ENCODE measurements around the gene LONRF2.
A peak's percentile ranks its signal among the peaks of the same experiment; 100 is the strongest.

LONRF2 gene

DNA sequence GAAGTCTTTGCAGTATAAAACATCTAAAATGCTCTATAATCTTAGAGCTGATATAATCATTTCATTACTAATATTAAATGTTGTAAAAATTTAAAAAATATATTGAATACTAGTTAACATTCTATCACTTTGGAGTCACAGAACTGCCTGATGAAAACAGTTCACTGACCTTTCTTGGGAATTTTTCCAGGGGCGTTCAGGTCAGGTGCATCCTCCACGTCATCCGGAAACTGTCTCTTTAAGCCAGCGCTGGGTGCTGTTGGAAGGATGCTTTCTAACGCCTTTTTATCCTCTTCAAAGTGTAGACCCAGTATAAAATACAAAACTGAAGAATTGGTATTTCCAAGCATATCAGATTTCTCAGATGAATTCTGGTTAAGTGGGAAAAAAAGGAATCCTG, 22.8 kb downstream of the LONRF2 start:
- no peak for DNase-seq

DNA sequence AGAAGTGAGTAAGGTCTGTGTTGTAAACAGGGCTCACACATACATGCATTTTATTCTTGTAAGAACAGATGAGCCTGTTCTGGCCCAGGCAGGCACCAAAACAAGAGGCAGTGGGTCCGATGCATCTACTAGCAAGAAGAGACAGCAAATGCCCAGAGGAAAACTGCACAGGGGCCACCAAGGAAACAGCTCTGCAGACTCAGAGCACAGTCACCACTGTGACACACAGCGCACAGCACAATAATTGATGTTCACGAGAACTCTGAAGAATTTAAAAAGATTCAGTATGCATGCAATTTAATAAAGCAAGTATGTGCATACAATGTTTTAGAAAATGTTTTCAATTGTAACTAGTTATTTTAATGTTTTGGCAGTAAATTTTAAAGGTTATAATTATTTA, 24.8 kb downstream of the LONRF2 start:
- no peak for DNase-seq

DNA sequence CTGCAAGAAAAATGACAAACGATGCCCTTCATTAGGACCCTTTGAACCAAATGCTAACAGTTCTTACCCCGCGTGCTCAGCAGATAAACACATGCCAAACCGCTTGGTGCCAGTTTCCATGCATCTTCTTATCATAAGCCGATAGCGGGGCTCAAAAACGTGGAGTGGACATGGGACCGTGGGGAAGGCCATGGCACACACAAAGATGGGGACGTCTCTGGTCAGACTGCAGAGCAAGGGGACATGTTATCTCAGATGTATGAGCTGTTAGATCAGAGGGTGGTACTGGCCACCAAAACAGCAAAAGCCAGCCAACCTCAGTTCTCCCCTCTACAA, 28.2 kb downstream of the LONRF2 start:
- DNase-seq, result no peak

DNA sequence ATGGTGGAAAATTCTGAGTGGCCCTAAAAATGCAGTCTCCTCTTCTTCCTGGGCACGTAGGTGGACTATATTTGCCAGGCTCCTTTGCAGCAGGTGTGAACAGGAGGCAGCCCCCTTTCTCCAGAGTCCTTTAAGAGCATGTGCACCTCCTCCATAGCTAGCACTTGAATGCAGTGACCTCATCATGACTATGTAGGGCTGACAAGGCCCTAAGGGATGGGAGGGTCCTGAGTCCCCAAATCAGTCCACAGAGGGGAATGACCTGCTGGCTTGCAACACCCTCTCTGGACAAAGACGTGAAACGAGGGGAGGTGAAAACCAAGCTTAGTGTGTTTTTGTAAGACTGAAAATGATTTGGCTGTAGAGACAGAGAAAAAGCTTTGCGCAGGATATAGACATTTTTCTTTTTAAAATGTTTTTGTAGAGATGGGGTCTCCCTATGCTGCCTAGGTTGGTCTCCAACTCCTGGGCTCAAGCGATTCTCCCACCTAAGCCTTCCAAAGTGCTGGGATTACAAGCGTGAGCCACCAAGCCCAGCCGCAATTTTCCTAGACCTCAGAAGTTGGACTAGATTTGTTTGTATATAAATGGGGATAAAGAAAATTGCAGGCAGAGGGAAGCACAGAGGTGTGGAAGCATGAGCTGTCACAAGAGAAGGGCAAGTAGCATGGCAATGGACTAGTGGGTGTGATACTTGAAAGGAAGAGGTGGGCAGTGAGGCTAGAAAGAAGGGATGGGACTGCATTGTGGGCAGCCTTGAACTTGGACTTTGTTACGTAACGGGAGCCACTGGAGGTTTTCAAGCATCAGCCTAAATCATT, 28.8 kb downstream of the LONRF2 start:
- DNase-seq, result no peak

DNA sequence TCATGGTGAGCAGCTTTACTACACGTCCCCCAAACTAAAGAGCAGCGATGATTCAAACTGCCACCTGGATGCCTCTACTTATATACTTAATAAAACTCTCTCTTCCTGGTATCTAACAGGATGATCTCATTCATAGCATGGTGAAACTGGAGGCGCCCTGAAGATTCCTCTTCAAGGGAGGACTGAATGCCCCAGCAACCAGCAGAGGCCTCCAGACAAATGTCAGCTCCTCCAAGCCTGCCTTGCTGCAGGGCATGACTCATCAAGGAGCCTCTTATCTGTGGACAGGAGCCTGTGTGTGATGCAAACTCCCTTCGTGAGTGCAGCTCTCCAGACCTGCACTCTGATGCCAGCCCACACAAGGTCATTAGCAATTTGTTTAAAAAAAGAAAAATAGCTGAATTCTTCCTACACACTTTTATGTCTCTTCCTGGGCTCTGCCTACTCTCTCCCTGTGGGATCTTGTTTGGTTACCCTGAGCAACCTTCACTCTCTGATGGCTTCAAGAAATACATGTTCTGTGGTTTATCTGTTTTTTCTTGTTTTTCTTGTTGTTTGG, 30.2 kb downstream of the LONRF2 start:
- peak in 3 of 5 experiments; percentile 17 to 83 (median 28) for DNase-seq

DNA sequence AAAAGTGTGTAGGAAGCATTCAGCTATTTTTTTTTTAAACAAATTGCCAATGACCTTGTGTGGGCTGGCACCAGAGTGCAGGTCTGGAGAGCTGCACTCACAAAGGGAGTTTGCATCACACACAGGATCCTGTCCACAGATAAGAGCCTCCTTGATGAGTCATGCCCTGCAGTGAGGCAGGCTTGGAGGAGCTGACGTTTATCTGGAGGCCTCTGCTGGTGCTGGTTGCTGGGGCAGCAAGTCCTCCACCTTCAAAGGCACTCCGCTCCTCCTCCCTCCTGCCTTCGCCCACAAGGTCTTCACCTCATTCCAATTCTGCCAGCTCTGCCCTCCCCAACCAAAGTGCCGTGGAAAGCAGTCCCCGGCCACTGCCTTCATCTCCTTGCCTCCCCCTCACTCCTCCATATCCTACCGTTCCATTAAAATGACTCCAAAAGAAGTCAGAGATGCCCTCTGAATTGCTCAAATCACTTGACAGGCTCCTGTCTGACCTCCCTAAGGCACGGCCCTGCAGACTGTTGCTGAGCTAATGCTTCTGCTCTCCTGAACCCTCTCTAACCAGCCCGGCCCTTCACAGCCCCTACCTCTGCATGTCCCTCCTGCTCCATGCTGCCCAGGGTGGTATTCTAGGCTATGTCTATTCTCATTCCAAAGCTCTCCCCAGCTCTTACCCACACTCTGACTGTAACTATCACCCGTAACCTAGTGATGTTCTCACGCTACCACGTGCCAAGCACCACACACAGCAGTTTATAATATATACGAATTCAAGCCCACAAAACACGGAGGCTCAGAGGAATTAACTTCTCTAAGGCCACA, 30.9 kb downstream of the LONRF2 start:
- peak; percentile 20 to 98 (median 39) for DNase-seq

DNA sequence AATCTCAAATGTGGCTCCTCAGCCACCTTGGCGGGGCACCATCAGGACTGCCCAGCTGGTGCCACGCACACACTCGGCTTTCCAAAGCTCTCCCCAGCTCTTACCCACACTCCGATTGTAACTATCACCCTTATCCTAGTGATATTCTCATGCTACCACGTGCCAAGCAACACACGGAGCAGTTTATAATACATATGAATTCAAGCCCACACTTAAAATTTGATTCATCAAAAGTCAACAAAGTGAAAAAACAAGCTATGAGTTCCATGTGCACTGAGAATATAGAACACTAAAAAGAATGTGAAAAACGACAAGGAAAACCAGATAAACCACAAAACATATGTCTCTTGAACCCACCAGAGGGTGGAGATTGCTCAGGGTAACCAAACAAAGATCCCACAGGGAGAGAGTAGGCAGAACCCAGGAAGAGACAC, 31.6 kb downstream of the LONRF2 start:
- DNase-seq, result no peak

DNA sequence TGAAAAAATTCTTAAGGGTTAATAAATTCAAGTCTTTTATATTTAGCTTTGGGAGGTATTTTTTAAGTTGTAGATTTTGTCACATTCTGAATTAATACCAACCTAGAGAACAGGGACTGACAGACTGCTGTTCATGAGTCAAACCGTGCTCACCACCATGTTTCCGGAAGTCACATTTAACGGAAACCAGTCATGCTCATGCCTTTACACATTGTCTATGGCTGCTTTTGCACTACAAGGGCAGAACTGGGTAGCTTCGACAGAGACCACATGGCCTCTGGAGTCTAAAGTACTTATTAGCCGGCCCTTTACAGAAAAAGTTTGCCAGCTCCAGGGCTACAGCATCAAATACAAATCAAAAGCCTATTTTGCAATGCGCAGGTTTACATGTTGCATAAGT, 33.3 kb downstream of the LONRF2 start:
- DNase-seq, result peak in 1 of 5 experiments; percentile 87

DNA sequence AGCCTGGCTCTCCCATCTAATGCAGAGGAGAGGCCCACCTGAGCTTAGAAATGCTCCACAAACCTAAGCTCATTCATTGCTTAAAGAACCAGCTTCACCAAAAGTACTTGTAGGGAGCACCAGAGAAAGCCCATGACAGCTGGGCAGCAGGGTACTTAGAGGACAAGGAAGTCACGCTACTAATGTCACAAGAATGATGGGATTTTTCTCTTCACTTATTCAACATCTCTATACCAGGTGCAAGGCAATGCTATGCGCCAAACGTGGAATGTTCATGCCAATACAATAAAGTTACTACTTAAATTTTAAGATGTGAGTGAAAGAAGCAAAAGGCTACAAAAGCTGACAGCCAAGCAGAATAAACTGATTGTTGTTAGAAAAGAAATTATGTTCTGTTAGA, 36.0 kb downstream of the LONRF2 start:
- no peak for DNase-seq

DNA sequence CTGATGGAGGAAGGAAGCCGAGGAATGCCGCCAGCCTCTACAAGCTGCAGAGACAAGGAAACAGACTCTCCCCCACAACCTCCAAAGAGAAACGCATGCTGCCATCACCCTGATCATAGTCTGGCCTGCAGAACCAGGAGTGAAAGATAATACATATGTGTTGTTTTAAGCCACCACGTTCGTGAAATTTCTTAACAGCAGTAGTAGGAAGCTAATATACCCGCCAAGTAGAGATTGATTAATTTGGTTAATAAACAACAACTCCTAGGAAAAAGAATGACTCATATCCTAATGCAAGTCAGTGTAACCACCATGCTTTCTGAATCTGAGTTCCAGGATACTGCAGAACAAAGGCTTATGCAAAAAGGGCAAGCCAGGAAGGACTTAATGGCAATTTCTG, 36.6 kb downstream of the LONRF2 start:
- no peak for DNase-seq

DNA sequence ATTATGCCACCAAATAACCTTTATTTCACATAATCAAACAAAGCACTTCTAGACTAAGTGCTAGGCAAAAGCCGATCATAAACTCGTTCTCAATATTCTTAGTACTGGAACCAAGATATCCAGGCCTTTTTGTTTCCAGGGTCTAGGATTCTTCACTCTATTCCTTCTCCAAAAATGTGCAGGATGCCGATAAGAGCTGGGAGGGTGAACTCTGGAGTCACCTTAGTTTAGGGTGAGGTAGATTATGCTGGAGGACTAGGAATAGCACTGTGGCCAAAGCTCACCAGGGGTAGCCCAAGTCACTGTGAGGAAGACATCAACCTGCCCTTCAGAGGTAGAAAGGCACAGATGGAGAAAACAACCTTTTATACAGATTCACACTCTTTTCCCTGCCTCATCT, 37.3 kb downstream of the LONRF2 start:
- no peak for DNase-seq

DNA sequence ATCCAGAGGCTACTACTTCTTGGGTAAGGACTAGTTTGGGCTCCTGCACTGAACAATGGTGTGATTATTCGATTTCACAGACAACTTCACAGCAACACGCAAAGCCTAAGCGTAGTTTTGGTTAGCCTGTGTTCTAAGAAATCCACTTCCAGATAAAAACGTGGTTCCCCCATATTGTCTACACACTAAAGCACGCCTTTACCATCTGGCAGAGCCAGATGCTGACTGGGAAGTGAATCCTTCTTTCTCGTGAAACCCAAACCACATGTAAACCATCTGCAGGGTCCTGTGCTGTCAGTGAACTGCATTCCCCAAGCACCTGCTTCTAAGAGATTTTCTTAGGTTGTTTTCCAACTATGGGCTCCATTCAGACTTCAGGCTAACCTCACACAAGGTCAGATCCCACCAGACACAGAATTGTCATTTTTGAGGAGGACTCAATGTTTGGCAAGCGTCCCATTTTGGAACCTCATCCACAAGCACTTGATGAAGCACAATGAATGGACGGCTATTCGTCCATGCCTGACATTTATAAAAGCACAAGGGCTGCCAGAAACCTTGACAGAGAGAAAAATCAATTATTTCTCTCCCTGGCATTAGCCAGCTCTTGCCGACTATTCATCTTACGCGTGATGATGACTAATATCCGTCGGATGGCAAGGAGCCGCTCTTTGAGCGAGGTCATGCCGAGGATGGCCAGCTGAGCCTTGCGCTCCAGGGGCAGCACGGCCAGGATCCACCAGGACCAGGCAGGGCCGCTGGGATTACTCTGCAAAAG, 38.4 kb downstream of the LONRF2 start:
- peak in 1 of 5 experiments; percentile 40 for DNase-seq

DNA sequence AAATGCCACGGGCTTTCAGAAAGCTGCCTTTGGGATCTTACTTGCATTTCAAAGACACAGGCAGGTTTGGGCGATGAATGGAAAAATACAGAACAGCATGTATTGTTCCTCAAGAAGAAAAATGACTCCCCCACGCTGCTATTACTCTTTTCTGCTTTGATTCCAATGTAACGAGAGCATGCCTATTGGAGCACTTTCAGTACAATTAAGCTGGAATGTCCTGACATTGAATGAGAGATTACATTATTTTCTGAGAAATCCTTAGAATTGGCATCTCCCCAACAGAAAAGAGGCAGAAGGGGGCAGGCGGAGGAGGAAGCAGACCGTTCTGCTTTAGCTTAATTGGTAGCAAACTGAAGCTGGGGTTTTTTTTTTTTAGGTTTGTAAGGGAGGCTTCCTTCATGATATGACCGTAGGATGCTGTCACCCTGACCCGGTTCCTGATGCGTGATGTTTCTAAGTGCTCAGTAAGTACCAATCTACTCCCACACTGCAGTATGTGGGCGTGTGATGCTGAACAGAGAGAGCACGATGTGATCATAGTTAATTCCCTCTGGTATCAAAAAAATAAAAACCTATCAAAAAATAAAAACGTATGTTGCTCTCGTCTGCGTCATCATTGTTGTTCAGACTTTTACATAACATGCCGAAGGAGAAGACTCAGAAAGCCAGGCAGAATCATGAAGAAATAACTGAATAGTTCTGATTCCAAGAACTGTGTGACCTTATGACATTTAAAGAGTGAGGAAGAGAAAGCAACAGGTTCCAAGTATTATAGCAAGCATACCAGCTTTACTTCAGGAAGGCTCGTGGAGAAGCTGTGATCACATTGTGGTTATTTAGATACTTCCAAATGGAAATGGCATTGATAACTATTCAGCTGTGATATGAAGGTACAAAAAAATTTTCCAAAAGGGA, 40.5 kb downstream of the LONRF2 start:
- DNase-seq, result no peak

DNA sequence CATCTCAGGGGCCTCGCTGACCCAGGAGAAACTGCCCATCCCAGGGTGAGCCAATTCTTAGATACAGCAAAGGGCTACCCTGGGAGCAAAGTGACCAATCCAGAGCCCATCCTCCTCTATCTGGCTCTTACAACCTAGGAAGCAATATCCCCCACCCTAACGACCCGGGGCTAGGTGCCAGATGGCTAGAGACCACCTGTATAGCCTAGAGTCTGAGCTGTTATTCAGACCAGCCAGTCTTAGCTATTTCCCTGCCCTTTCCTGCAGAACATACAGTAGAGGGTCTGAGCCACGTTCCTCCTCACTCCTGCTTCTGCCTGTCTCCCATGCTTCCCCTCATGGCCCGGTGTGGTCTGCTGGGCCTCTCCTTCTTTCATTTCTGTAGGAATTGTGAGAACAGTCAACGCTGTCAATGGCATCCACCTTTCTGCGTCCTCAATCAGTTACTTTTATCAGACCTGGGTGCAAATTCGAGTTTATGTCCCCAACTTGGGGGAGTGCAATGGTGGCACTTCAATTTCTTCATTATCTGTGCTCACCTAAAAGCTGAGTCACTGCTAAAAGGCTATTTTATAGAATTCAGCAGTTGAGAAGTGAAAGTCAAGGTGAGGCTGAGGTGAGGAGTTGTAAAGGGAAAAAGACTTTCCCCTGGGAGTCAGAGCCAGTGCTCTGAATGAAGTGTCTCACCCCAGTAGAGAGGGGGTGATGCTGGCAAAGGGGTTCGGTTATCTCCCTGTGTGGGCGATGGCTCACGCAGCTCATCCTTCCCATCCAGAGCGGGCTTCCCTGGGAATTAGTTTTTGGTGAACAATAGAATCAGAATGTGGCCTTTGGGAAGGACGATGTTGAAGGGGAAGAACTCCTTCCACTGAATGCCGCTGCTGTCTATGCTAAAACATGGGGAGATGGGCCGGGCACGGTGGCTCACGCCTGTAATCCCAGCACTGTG, 42.4 kb downstream of the LONRF2 start:
- no peak for DNase-seq

DNA sequence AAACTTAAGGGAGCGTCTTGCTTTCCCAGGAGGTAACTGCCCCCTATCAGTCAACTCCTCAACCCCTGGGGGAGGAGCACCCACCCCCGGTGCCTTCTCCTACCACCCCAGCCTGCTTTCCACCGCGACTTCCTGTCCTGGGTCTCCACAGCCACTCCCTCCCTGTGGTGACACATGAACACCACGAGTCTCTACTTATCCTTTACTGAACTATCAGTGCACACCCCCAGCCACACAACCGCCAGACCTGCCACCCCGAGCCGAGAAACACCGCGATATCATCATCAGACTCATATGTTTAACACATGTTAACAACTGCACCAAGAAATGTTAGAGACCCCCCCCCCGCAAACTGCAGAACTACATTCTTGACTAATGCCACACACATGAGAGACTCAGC, 43.3 kb downstream of the LONRF2 start:
- DNase-seq, result peak in 1 of 5 experiments; percentile 68

DNA sequence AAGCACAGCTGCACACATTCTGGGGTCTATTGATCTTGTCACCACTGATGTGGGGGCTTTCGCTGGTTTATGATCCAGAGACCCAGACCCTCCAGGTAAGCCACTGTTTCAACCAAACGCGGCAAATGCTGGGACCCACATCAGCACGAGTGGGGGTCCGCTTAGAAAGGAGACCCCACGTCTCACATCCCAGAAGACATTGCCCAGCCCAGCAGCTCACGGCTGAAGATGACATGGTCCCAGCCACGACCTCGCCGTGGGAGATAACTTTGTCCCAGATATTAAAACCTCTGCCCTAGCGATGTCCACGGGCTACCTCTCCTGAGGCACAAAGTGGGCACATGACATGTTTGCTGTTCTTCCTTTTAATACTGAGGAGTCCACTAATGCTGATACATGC, 43.8 kb downstream of the LONRF2 start:
- DNase-seq, result no peak

DNA sequence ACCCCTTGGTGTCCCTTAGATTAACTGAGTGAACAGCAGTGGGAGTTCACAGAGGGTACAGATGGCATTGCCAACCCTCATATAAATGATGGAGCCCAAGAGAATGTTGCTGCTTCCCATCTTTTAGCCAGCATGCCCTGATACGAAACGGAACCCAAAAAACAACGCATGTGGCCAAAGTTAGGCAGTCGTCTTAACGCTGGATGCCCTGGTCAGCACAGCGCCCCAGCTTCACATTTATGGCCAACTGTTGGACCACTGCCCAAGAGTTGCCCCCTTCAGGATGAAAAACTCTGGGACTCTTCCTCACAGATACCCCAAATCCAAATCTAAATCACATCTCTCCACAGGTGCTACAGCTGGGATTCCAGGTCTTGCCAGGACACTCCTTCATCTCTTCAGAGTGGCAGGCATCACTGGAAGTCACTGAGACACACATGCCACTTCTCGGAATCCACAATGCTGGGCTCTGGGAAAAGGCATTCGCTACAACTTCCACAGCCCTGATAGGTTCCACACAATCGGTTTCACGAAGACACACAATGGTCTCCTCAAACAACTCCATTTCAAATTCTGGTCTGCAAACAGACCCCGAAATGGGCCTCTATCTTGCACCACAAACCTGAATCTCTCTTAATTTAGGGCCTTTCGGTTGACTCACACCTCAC, 44.6 kb downstream of the LONRF2 start:
- DNase-seq, result no peak

DNA sequence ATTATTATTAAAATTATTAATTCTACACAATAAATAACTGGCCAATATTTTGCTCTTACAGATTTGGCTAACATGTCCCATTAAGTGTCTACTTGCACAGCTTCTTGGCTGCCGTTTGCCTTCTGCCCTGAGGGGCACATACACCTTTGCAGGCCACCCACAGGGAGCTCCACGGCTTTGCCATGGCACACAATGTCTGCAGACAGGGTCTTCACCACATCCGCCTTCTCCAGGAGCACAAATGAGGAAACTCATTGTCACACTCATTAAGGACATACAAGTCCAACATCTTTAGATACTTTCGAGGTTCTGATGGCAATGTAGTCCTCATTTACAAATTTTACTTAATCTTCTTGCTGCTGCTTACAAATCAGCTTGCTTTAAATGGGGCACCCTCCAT, 45.6 kb downstream of the LONRF2 start:
- no peak for DNase-seq

DNA sequence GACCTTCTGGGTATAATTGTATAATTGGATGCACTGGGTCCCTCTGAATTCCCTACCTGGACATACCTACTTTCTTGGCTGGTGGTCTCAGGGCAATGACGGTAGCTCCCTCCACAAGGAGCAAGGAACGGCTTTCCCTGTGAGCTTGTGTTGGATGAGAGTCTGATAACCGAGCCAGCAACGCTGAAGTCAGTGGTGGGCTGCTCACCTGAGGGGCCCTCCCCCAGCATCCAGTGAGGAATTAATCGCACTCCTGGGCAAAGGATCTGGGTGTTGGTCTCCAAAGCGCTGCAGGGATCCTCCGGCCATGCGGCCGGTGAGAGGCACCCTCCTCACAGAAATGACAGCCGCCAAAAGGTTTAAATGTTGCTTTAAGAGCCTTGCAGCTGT, 47.1 kb downstream of the LONRF2 start:
- DNase-seq, result no peak

DNA sequence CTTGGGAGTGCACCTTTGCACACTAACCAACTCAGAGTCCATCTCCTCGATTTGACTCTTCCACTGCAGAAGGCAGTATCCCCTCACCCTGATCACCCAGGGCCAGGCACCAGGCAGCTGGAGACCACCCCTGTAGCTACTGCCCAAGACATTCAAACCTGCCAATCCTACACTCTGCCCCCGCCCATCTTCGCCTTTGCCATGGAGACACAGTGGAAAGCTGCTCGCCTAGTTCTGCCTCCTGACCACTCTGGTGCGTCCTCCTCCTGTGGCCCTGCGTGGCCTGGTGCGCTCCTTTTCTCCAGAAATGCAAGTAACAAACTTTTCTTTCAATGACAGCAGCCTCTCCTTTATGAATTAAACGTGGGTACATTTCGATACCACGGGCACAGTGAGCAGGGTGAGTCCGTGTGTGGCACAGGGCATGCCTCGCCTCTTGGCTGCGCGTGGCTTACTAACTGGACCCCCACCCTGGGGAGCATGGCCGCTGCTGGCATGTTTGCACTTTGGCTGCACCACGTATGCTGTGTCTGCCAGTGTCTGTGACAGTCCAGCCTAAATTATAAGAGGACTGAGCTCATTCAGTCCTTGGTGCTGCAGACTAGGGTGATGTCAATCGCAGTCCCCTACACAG, 47.6 kb downstream of the LONRF2 start:
- no peak for DNase-seq

Data from T-helper 2 cell (primary cell).